GM21619 (cell line): ENCODE results near the gene PARD6A.

Experiments
- ATAC-seq: cut with Tn5 transposase; IDR thresholded peaks from one replicate; pipeline ENCODE4 v1.9.1; 2021; ENCODE audit not compliant: unreplicated experiment

PARD6A gene

DNA sequence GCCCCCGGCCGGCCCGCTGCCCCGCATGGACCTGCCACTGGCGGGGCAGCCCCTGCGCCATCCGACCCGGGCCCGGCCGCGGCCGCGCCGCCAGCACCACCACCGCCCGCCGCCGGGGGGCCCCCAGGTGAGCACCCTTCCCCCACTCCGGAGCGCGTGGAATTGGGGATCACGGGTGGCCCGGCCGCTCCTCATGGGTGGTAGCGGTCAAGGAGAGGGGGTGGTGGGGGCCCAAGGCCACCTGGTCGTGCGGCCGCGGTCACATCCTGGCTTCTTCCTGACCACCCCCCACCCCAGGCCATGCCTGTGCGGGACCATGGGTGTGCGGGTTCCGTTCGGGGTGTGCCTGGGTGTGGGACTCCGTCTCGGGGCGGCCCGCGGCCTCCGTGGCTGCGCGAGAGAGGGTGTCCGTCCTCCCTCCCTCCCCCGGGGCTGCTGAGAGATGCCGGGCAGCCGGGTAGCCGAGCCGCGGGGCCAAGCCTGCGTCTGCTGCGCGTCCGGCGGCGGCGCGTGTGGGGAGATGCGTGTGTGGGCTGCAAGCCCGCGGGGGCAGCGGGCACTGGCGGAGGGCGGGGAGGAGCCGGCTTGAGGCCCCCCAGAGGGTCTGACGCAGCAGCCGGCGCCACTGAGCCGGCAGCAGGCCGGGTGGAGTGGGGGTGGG is 7.5 kb upstream of the PARD6A start:
- ATAC-seq, result no peak

- ATAC-seq, result no peak
Measured at GRCh38 chr16:67653789-67654402, 6.9 kb upstream of the PARD6A start.

- ATAC-seq, result no peak
Measured at GRCh38 chr16:67654403-67654911, 6.3 kb upstream of the PARD6A start.

GRCh38 chr16:67655363-67655762 is 5.4 kb upstream of the PARD6A start:
- ATAC-seq, result no peak

DNA sequence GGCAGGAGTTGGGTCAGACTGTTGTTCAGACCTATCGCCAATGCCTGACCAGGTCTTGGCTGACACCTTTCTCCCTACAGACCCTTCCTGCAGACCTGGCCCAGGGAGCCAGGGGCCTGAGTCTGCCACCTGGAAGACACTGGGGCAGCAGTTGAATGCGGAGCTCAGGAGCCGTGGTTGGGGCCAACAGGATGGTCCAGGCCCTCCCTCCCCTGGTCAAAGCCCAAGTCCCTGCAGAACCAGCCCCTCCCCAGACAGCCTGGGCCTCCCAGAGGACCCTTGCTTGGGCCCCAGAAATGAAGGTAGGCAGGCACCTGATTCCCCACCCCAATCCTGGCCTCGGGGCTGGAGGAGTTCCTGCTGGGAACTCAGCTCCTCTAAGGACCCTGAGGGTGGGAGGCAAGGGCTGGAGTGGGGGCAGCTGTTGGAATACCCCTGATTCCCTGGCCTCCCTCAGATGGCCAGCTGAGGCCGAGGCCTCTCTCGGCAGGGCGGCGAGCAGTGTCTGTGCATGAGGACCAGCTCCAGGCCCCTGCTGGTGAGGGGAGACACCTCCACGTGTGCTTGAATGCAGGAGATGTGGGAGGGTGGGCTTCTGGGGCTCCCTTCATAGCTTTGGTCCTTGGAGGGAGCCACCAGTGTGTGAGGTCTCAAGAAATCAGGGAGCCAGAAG is 4.3 kb upstream of the PARD6A start:
- ATAC-seq, result no peak

DNA sequence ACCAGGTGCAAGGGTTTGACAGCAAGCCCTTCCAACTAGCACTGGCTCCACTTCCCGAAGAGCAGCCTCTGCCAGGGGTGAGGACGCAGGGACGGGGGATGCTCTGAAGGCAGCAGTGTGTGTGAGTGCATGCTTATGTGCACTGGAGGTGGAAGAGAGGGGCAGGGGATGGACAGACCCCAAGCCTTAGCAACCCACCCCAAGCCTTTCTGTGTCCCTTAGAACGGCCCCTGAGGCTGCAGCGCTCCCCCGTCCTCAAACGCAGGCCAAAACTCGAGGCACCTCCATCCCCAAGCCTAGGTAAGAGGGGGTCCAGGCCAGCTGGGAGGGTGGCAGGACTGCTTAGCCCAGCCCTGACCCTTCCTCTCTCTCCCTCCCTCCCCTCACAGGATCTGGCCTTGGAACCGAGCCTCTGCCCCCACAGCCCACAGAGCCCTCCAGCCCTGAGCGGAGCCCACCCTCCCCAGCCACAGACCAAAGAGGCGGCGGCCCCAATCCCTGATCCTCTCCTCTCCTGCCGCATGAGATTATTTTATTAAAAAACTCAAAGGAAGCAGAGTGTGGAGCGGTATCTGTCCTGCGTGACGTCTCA is 3.6 kb upstream of the PARD6A start:
- no peak for ATAC-seq

DNA sequence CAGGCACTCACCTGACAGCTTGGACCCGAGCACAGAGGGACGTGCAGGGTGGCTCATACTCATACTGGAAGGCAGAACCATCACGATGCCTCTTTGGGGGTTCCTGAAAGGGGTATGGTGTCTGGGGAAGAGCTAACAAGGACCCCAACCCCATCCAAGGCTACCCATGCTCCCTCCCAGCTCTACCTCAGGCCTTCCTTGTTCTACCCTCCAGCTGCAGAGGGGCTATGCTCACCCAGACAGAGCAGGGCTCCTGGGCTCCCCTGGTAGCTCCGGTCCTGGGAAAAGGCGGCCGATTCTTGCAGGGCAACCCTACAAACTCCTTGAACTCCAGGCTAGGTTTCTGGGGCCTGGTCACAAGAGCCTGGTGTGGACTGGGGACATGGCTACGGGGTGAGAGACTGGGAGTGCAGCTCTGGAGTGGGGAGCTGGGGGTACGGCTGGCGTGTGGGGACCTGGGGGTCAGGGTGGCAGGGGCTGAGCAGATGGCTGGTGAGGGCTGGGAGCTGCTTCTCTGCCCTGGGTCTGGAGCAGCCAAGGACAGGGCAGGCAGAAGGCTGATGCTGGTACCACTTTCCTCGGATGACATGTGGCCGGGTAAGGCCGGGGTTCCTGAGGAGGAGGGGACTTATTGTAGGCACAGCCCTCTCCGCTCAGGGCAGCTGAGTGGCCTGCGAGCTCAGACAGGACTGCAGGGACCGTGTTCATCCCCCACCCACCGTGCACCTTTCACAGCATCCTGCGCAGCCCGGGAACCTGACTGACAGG is 2.8 kb upstream of the PARD6A start:
- no peak for ATAC-seq

DNA sequence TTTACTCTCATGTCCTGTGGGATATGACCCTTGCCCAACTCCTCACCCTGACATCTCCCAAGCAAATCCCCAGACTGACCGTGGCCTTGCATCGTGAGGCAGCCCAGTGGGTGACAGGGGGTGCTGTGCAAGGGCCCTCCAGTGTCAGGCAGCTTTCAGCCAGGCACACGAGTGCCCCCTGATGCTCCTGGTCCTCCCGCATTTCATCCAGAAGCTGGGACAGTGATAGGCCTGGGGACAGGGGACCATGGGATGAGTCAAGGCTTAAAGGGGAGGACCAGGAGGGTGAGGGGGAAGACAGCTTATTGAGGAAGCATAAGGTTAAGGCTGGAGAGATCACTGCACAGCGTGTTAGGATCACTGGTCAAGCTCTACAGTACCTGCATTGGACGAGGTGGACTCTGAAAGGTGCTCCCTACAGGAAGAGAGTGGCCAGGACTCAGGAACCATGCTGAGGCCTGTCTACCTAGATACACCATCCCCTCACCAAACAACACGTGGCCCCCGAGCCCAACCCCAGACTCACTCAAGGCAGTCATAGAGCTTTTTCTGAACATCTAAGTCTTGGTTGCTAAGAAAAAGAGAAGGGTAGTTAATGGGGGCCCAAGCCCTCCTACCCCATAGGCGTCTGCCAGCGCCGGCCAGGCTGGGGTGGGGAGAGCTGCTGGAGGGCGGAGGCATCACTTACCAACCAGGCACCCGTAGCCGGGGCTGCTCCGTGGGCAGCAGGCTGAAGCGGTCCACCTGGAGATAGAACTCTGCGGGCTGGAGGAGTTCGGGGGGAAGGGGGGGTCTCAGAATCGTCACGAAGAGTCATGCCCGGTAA is 1.7 kb upstream of the PARD6A start:
- no peak for ATAC-seq

GRCh38 chr16:67659675-67660563 is 841 bp upstream of the PARD6A start, which contains the start of gene ACD:
ACD (minus strand) TSS chr16:67660260; CDS start chr16:67660220, 40 bp downstream.
- ATAC-seq, result peak; percentile 49

- ATAC-seq, result no peak
Measured at GRCh38 chr16:67661101-67661761, 471 bp downstream of the PARD6A start.

DNA sequence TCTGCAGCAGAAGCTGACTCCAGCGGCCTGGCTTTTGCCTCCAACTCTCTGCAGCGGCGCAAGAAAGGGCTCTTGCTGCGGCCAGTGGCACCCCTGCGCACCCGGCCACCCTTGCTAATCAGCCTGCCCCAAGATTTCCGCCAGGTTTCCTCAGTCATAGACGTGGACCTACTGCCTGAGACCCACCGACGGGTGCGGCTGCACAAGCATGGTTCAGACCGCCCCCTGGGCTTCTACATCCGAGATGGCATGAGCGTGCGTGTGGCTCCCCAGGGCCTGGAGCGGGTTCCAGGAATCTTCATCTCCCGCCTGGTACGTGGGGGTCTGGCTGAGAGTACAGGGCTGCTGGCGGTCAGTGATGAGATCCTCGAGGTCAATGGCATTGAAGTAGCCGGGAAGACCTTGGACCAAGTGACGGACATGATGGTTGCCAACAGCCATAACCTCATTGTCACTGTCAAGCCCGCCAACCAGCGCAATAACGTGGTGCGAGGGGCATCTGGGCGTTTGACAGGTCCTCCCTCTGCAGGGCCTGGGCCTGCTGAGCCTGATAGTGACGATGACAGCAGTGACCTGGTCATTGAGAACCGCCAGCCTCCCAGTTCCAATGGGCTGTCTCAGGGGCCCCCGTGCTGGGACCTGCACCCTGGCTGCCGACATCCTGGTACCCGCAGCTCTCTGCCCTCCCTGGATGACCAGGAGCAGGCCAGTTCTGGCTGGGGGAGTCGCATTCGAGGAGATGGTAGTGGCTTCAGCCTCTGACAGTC is 1.3 kb downstream of the PARD6A start:
- ATAC-seq, result no peak

- ATAC-seq, result no peak
Measured at GRCh38 chr16:67662653-67663010, 1.9 kb downstream of the PARD6A start.

- no peak for ATAC-seq
Measured at GRCh38 chr16:67663151-67663876, 2.6 kb downstream of the PARD6A start.

DNA sequence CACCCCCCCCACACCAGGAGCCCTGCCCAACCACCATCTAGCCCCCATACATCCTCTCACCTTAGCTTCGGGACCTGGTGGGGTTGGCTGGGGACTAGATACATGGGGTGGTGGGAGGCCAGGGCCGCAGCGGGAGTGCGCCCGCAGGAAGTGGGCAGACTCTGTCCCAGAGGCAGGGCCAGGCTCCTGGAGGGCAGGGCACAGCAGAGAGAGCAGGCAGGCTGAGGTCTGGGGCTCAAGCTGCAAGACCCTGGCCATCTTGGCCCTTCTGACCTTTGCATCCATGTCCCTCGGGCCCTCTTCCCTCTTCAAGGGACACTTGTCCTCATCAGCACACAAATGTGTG is 3.1 kb downstream of the PARD6A start:
- ATAC-seq, result no peak

- no peak for ATAC-seq
Measured at GRCh38 chr16:67664258-67664657, 3.5 kb downstream of the PARD6A start.

DNA sequence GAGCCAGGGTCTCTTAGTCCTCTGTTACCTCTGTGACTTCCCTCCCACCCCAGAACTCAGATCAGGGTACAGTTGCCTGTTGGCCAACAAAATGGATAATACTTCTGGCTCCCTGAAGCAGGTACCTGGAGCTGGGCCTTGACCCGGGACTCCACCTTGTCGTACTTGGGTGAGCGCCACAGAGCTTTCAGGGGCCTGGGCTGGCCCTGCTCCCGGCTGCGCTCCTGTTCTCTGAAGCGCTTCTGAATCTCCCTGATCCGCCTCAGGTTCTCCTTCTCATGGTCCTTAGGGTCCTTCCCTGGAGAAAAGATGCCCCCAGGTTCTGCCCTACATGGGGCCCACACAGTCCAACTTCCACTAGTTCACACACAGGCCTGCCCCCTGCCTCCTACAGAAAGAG is 4.1 kb downstream of the PARD6A start:
- ATAC-seq, result no peak

DNA sequence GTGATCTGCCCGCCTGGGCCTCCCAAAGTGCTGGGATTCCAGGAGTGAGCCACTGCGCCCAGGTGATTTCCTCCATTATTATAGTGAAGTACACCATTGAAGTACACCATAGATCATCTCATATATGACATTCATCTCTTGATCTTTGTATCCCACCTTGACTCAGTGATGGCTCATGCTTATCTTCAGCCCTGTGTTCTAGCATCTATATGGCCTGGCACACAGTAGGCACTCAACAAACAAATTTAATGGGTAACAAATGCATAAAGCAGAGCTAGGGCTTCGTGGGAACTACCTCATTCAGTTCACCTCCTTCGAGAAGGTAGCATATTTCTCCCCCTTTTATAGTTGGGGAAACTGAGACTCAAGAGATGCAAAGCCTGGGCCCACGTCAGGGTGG is 4.8 kb downstream of the PARD6A start:
- no peak for ATAC-seq
